VCaP (cell line): ENCODE measurements around the gene TBC1D1.

ENCODE experiments used
- H3K27ac ChIP-seq: fragments of 450-650 bp; 2 replicates; pipeline ENCODE4 v1.5.1; 2017
- TF ChIP-seq, protein P1 (sequence below): fragments of 450-650 bp; conservative IDR thresholded peaks from 2 replicates; pipeline ENCODE4 v1.5.1; 2017; ENCODE audit warnings: mild to moderate bottlenecking, moderate library complexity

TBC1D1 gene

GRCh38 chr4:38172078-38172477 lies 281.2 kb downstream of the TBC1D1 start:
- H3K27ac ChIP-seq: no peak overlapping the region

GRCh38 chr4:38173935-38174518 lies 283.1 kb downstream of the TBC1D1 start:
- no peak overlapping the region for H3K27ac ChIP-seq
- TF ChIP-seq, protein P1, sequence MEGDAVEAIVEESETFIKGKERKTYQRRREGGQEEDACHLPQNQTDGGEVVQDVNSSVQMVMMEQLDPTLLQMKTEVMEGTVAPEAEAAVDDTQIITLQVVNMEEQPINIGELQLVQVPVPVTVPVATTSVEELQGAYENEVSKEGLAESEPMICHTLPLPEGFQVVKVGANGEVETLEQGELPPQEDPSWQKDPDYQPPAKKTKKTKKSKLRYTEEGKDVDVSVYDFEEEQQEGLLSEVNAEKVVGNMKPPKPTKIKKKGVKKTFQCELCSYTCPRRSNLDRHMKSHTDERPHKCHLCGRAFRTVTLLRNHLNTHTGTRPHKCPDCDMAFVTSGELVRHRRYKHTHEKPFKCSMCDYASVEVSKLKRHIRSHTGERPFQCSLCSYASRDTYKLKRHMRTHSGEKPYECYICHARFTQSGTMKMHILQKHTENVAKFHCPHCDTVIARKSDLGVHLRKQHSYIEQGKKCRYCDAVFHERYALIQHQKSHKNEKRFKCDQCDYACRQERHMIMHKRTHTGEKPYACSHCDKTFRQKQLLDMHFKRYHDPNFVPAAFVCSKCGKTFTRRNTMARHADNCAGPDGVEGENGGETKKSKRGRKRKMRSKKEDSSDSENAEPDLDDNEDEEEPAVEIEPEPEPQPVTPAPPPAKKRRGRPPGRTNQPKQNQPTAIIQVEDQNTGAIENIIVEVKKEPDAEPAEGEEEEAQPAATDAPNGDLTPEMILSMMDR: no peak

More at GRCh38 chr4:38172078-38172477, 281.2 kb downstream of the TBC1D1 start:
- TF ChIP-seq, protein P1: no peak

GRCh38 chr4:38174801-38175200 lies 283.9 kb downstream of the TBC1D1 start:
- TF ChIP-seq, protein P1: no peak
- no peak overlapping the region for H3K27ac ChIP-seq

DNA sequence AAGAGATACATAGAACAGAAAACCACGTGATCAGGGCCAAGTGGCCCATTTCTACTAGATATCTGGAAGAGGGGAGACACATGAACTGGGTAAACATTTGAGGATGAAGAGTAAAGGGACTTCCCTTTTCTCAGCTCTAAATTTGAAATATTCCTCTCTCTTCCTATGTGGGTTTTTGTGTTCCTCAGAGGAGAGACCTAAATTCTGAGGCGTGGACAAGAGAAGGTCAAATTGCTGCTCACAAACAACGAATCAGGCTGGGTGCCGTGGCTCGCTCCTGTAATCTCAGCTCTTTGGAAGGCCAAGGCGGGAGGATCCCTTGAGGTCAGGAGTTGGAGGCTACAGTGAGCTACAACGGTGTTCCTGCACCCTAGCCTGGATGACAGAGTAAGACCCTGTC lies 285.3 kb downstream of the TBC1D1 start:
- TF ChIP-seq, protein P1: no peak
- no peak overlapping the region for H3K27ac ChIP-seq

GRCh38 chr4:38177035-38177546 lies 286.2 kb downstream of the TBC1D1 start:
- no peak overlapping the region for H3K27ac ChIP-seq
- TF ChIP-seq, protein P1: no peak

DNA sequence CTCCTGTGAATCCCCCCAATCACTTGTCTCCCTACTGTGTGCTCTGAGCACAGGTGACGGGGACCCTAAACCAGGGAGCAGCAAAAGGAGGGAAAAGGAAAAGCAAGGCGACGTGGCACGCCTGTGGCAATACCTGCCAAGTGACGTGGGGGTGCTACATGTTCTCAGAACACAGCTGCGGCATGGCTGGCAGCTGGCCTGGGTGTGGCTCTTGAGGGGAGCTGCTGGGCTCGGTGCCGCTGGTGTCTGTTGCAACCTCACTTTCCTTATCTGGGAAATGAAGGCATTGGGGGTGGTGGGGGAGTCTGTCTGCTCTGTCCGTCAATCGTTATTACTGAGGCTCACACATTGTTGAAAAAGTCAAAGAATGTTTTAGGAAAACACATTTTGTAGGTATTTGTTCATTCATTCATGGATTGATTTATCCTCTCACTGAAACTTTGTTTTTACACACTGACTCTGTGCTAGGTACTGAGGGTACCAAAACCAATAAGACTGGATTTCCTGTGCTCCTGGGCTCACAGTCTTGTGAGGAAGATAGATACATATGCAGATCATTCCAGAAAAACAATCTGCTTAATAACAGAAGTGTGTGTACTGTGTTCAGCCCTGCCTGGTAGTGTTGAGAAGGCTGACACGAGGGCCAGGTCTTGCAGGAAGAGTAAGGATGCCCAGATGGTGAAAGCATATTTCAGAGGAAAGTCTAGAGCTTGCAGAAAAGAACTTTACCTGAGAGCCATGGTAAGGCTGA lies 286.9 kb downstream of the TBC1D1 start:
- H3K27ac ChIP-seq: no peak overlapping the region
- TF ChIP-seq, protein P1: no peak

GRCh38 chr4:38178392-38178995 lies 287.6 kb downstream of the TBC1D1 start:
- TF ChIP-seq, protein P1: no peak
- no peak overlapping the region for H3K27ac ChIP-seq
